Activated CD4-positive, alpha-beta T cell treated with anti-CD3 and anti-CD28 coated beads for 1 hour (primary cell): ENCODE data around the gene NOP53.
"Not testable (repeated sequence)": the region's sequence is repeated elsewhere in the genome, so short reads cannot be mapped to it uniquely, and the experiment has no call there.

ENCODE experiments used
- DNase-seq: peaks from one replicate; pipeline ENCODE4 v3.0.0-alpha.2; 2020

Gene NOP53

GRCh38 chr19:47755065-47755761 lies 9.9 kb downstream of the NOP53 start:
- DNase-seq = no peak

GRCh38 chr19:47755762-47756626 lies 10.6 kb downstream of the NOP53 start:
- no peak for DNase-seq

GRCh38 chr19:47756627-47756929 lies 11.2 kb downstream of the NOP53 start:
- DNase-seq = no peak

- no peak for DNase-seq
These were observed 11.7 kb downstream of the NOP53 start for GRCh38 chr19:47756953-47757608.

- no peak for DNase-seq
These were observed 12.5 kb downstream of the NOP53 start for GRCh38 chr19:47757617-47758442.

- no peak for DNase-seq
These were observed 13.1 kb downstream of the NOP53 start for GRCh38 chr19:47758443-47758804.

- DNase-seq = no peak
These were observed 15.3 kb downstream of the NOP53 start for GRCh38 chr19:47760632-47760999.

GRCh38 chr19:47761566-47761965 lies 16.2 kb downstream of the NOP53 start:
- no peak for DNase-seq

- no peak for DNase-seq
These were observed 16.8 kb downstream of the NOP53 start for GRCh38 chr19:47762151-47762550.

- no peak for DNase-seq
These were observed 17.4 kb downstream of the NOP53 start for GRCh38 chr19:47762615-47763308.

- DNase-seq = not testable (repeated sequence)
These were observed 19.4 kb downstream of the NOP53 start for GRCh38 chr19:47764705-47765104.

GRCh38 chr19:47765523-47766358 lies 20.4 kb downstream of the NOP53 start:
- DNase-seq = no peak

GRCh38 chr19:47766359-47766620 lies 20.9 kb downstream of the NOP53 start:
- no peak for DNase-seq

GRCh38 chr19:47766670-47767069 lies 21.3 kb downstream of the NOP53 start:
- DNase-seq = no peak

- no peak for DNase-seq
These were observed 22.0 kb downstream of the NOP53 start for GRCh38 chr19:47767349-47767748.

- no peak for DNase-seq
These were observed 23.3 kb downstream of the NOP53 start for GRCh38 chr19:47768604-47769003.

- no peak for DNase-seq
These were observed 24.2 kb downstream of the NOP53 start for GRCh38 chr19:47769534-47769933.

GRCh38 chr19:47771291-47771690 lies 25.9 kb downstream of the NOP53 start:
- DNase-seq = not testable (repeated sequence)

- DNase-seq = no peak
These were observed 31.2 kb downstream of the NOP53 start for GRCh38 chr19:47776568-47776967.

GRCh38 chr19:47777245-47778048 lies 32.1 kb downstream of the NOP53 start:
- not testable (repeated sequence) for DNase-seq
